Panc1 (cell line): ENCODE results near the gene PRKD1.

ENCODE experiments used
- CTCF ChIP-seq: fragments of 450-650 bp; IDR thresholded peaks from 2 replicates; pipeline ENCODE4 v1.5.1; 2017; ENCODE audit warnings: mild to moderate bottlenecking
- POLR2AphosphoS5 ChIP-seq: IDR thresholded peaks from 2 replicates; pipeline ENCODE4 v1.6.1; 2012; ENCODE audit warnings: mild to moderate bottlenecking, low read depth, low read length, moderate library complexity
- REST ChIP-seq, 2 experiments: IDR thresholded peaks; 2 replicates each; pipeline ENCODE4 v1.6.1; 2011 to 2012; ENCODE audit warnings: low read depth in 2 of 2, control low read depth in 1 of 2, low read length in 1 of 2, mild to moderate bottlenecking in 1 of 2, moderate library complexity in 1 of 2; ENCODE audit not compliant: insufficient read depth in 1 of 2

- no peak for TF ChIP-seq CTCF
- no peak for TF ChIP-seq POLR2AphosphoS5
- TF ChIP-seq REST (IDR thresholded peaks at IDR 0.05; ENCODE audit: insufficient read depth in 1 of 2, low read depth in 2 of 2, low read length in 1 of 2): no peak
These were observed 7.8 kb downstream of the PRKD1 start for GRCh38 chr14:29919845-29920244.
